ENCODE data around the gene ZBTB25.
A peak's percentile ranks its signal among the peaks of the same experiment; 100 is the strongest.

ZBTB25 gene

GRCh38 chr14:64540208-64541202 lies 36.9 kb upstream of the ZBTB25 start, which contains the start of gene HSPA2:
Gene HSPA2, plus strand, starts transcription at chr14:64540741. Its CDS starts 109 bp downstream, at chr14:64540850.
- Histone ChIP-seq H4K20me1 (ENCODE audit: low read depth, low read length) (no peaks in the 10 kb centered on the region), H3K27ac (ENCODE audit: low read depth, low read length) (0 out of 2 replicates have a peak within 1 kb of the TSS, but pooled peaks have one; percentile 30), H3K27me3 (ENCODE audit: low read length) (no peaks in the 10 kb centered on the region), H3K36me3 (ENCODE audit: low read length) (no peaks in the 10 kb centered on the region), H3K9ac (ENCODE audit: low read length) (peak within 1 kb of the TSS; percentile 75), H3K4me2 (ENCODE audit: low read depth, low read length, poor library complexity, severe bottlenecking) (peak within 1 kb of the TSS; percentile 95), H2AFZ (ENCODE audit: low read depth, low read length, severe bottlenecking) (peak within 1 kb of the TSS; percentile 100), H3K9me3 (ENCODE audit: insufficient read depth, low read length) (no peaks in the 10 kb centered on the region), H3K4me3 (ENCODE audit: insufficient read depth, low read length, poor library complexity, severe bottlenecking) (peak within 1 kb of the TSS; percentile 96), H3F3A (ENCODE audit: insufficient read depth) (peaks cover 23% of the 10 kb centered on the region), H3K79me2 (ENCODE audit: insufficient read depth, low read length) (no peaks in the 10 kb centered on the region), H3K9me2 (replicated peaks; ENCODE audit: insufficient read depth, low read length) (no peaks in the 10 kb centered on the region)
- TF ChIP-seq, protein P1, sequence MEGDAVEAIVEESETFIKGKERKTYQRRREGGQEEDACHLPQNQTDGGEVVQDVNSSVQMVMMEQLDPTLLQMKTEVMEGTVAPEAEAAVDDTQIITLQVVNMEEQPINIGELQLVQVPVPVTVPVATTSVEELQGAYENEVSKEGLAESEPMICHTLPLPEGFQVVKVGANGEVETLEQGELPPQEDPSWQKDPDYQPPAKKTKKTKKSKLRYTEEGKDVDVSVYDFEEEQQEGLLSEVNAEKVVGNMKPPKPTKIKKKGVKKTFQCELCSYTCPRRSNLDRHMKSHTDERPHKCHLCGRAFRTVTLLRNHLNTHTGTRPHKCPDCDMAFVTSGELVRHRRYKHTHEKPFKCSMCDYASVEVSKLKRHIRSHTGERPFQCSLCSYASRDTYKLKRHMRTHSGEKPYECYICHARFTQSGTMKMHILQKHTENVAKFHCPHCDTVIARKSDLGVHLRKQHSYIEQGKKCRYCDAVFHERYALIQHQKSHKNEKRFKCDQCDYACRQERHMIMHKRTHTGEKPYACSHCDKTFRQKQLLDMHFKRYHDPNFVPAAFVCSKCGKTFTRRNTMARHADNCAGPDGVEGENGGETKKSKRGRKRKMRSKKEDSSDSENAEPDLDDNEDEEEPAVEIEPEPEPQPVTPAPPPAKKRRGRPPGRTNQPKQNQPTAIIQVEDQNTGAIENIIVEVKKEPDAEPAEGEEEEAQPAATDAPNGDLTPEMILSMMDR (IDR thresholded peaks at IDR 0.05; ENCODE audit: insufficient read depth, low read length, poor library complexity, severe bottlenecking), result peak; percentile 47
- TF ChIP-seq EZH2phosphoT487 (conservative IDR thresholded peaks at IDR 0.05; ENCODE audit: low read length), result no peak

- Histone ChIP-seq H3K27me3 (ENCODE audit: low read length) (no peaks in the 10 kb centered on the region), H4K20me1 (ENCODE audit: low read depth, low read length) (peaks cover 9% of the 10 kb centered on the region; the same call in 1 of the 2 replicates), H3F3A (ENCODE audit: insufficient read depth) (peaks cover 16% of the 10 kb centered on the region), H3K79me2 (ENCODE audit: insufficient read depth, low read length) (no peaks in the 10 kb centered on the region), H3K36me3 (ENCODE audit: low read length) (0 out of 2 replicates have a peak, but pooled peaks cover 2% of the 10 kb centered on the region), H3K27ac (ENCODE audit: low read depth, low read length) (no peak overlapping the region), H3K4me2 (ENCODE audit: low read depth, low read length, poor library complexity, severe bottlenecking) (no peak overlapping the region), H3K9ac (ENCODE audit: low read length) (no peak overlapping the region), H2AFZ (ENCODE audit: low read depth, low read length, severe bottlenecking) (no peak overlapping the region), H3K4me3 (ENCODE audit: insufficient read depth, low read length, poor library complexity, severe bottlenecking) (no peak overlapping the region), H3K9me3 (ENCODE audit: insufficient read depth, low read length) (no peaks in the 10 kb centered on the region), H3K9me2 (replicated peaks; ENCODE audit: insufficient read depth, low read length) (no peaks in the 10 kb centered on the region)
- TF ChIP-seq EZH2phosphoT487 (conservative IDR thresholded peaks at IDR 0.05; ENCODE audit: low read length), result no peak
- TF ChIP-seq, protein P1 (IDR thresholded peaks at IDR 0.05; ENCODE audit: insufficient read depth, low read length, poor library complexity, severe bottlenecking), result no peak
These were observed 33.0 kb upstream of the ZBTB25 start for GRCh38 chr14:64536488-64537245.

DNA sequence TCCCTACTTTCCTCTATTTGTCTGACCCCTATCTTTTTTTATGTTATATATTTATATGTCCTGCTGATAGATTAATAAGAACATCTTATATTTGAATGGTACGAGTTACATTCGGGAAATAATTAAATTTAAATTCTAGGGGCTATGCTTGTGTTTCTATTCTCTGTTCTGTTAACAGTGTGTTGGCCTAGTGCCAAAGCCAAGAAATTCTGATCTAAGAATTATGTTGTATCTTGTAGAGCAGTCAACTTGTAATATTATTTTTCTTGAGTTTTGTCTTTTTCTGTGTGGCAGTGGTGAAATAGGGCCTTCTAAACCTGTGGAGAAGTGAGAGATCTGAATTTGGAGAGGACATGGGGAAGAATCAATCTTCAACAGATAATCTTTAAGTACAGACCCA lies 27.9 kb upstream of the ZBTB25 start:
- H3K4me2 ChIP-seq (ENCODE audit: low read depth, low read length, poor library complexity, severe bottlenecking), result no peak overlapping the region
- H3K9me2 ChIP-seq (replicated peaks; ENCODE audit: insufficient read depth, low read length), result no peaks in the 10 kb centered on the region

More for the DNA sequence above, 27.9 kb upstream of the ZBTB25 start:
- Histone ChIP-seq H3F3A (ENCODE audit: insufficient read depth) (peaks cover 25% of the 10 kb centered on the region), H3K36me3 (ENCODE audit: low read length) (0 out of 2 replicates have a peak, but pooled peaks cover 5% of the 10 kb centered on the region), H4K20me1 (ENCODE audit: low read depth, low read length) (peaks cover 15% of the 10 kb centered on the region; the same call in 1 of the 2 replicates), H3K4me3 (ENCODE audit: insufficient read depth, low read length, poor library complexity, severe bottlenecking) (no peak overlapping the region), H3K9me3 (ENCODE audit: insufficient read depth, low read length) (no peaks in the 10 kb centered on the region), H2AFZ (ENCODE audit: low read depth, low read length, severe bottlenecking) (no peak overlapping the region), H3K27ac (ENCODE audit: low read depth, low read length) (no peak overlapping the region), H3K27me3 (ENCODE audit: low read length) (no peaks in the 10 kb centered on the region), H3K79me2 (ENCODE audit: insufficient read depth, low read length) (no peaks in the 10 kb centered on the region), H3K9ac (ENCODE audit: low read length) (no peak overlapping the region)
- TF ChIP-seq EZH2phosphoT487 (conservative IDR thresholded peaks at IDR 0.05; ENCODE audit: low read length), result no peak
- TF ChIP-seq, protein P1 (IDR thresholded peaks at IDR 0.05; ENCODE audit: insufficient read depth, low read length, poor library complexity, severe bottlenecking), result no peak
